AG04449 (cell line): ENCODE measurements around the gene LITAF.

Experiments
- CTCF ChIA-PET: fragments of 350-600 bp; formaldehyde crosslinking; extraction: SDS; loops from one replicate; lab custom pipeline; 2021; ENCODE audit warnings: antibody characterized with exemption; lab: Yijun Ruan, JAX
- POLR2A ChIA-PET: fragments of 400-600, 350-600 bp; formaldehyde crosslinking; extraction: SDS; loops from one replicate; lab custom pipeline; 2020; ENCODE audit warnings: antibody characterized with exemption, inconsistent platforms; lab: Yijun Ruan, JAX
- DNase-seq: peaks from one replicate; pipeline ENCODE4 v3.0.0-alpha.2; 2010; ENCODE audit warnings: low read depth, low spot score
- H3K4me3 ChIP-seq: 2 replicates; pipeline ENCODE4 v1.5.1; 2011; ENCODE audit warnings: low read depth, mild to moderate bottlenecking, control low read depth, low read length
- CTCF ChIP-seq: IDR thresholded peaks from one replicate; pipeline ENCODE4 v1.5.1; 2011; ENCODE audit warnings: mild to moderate bottlenecking, moderate library complexity, low read length, control low read depth, inconsistent platforms; ENCODE audit not compliant: insufficient read depth; ENCODE audit errors: missing control alignments

The LITAF gene

GRCh38 chr16:11633113-11633512 lies 46.4 kb upstream of the LITAF start:
- CTCF ChIA-PET, result interaction anchor here (2.5 to 5.0 kb wide), 2 partner anchors 8 to 101 kb away, joined by 11 to 32 read pairs; no protein-coding TSS in a partner anchor
- no peak for DNase-seq
- POLR2A ChIA-PET, result interaction anchor here (0.8 kb wide), 1 partner anchor 219 kb away, joined by 3 read pairs; no protein-coding TSS in a partner anchor
- no peak for TF ChIP-seq CTCF
- H3K4me3 ChIP-seq, result no peak overlapping the region

- peak; percentile 57 for DNase-seq
- ChIA-PET CTCF (interaction anchor here (1.9 to 5.0 kb wide), 3 partner anchors 9 to 678 kb away, joined by 5 to 32 read pairs (median 11); no protein-coding TSS in a partner anchor), POLR2A (interaction anchor here (0.8 kb wide), 1 partner anchor 219 kb away, joined by 3 read pairs; no protein-coding TSS in a partner anchor)
- no peak for TF ChIP-seq CTCF
- no peak overlapping the region for H3K4me3 ChIP-seq
These were observed 45.8 kb upstream of the LITAF start for GRCh38 chr16:11632455-11632939.

- POLR2A ChIA-PET, result interaction anchor here (1.6 kb wide), 1 partner anchor 9 kb away, joined by 3 read pairs; no protein-coding TSS in a partner anchor
- DNase-seq, result no peak
- no peak overlapping the region for H3K4me3 ChIP-seq
- CTCF ChIA-PET, result interaction anchor here (1.1 to 5.0 kb wide), 6 partner anchors 9 to 677 kb away, joined by 3 to 32 read pairs (median 5); no protein-coding TSS in a partner anchor
- TF ChIP-seq CTCF, result no peak
These were observed 44.5 kb upstream of the LITAF start for GRCh38 chr16:11631214-11631613.

GRCh38 chr16:11630768-11631056 lies 44.0 kb upstream of the LITAF start:
- ChIA-PET POLR2A (interaction anchor here (1.6 kb wide), 1 partner anchor 10 kb away, joined by 3 read pairs; no protein-coding TSS in a partner anchor), CTCF (interaction anchor here (1.1 to 5.0 kb wide), 5 partner anchors 8 to 677 kb away, joined by 3 to 32 read pairs (median 5); no protein-coding TSS in a partner anchor)
- DNase-seq, result no peak
- no peak overlapping the region for H3K4me3 ChIP-seq
- no peak for TF ChIP-seq CTCF

- TF ChIP-seq CTCF, result no peak
- no peak overlapping the region for H3K4me3 ChIP-seq
- no peak for DNase-seq
- ChIA-PET POLR2A (interaction anchor here (1.6 kb wide), 1 partner anchor 10 kb away, joined by 3 read pairs; no protein-coding TSS in a partner anchor), CTCF (interaction anchor here (0.9 to 5.0 kb wide), 3 partner anchors 8 to 676 kb away, joined by 3 to 32 read pairs (median 5); no protein-coding TSS in a partner anchor)
These were observed 43.5 kb upstream of the LITAF start for GRCh38 chr16:11630046-11630767.
